ENCODE measurements around the gene LCP2. TPM values are rescaled to one million over a fixed set of nuclear protein-coding genes. Genes with fewer than 3 reads are reported as not detected.
"Not testable (repeated sequence)": the region's sequence is repeated elsewhere in the genome, so short reads cannot be mapped to it uniquely, and the experiment has no call there.

LCP2 gene
- total and polyA plus RNA-seq, 2 donors (not counting 1 experiment from before 2014, with no cell fraction given) = 11.7 to 13.9 TPM

GRCh38 chr5:170249355-170249754 is 48.2 kb downstream of the LCP2 start:
- Mint-ChIP-seq H3K9me3 (ENCODE audit: insufficient read depth) (no peaks in the 10 kb centered on the region), H3K4me1 (peaks cover 11% of the 10 kb centered on the region), H3K4me3 (no peak overlapping the region), H3K27me3 (peaks cover 4% of the 10 kb centered on the region), H3K27ac (no peak overlapping the region)
- H3K9me3 ChIP-seq (ENCODE audit: control extremely low read depth in 1 of 3, control insufficient read depth in 2 of 3, insufficient read depth in 1 of 3, low read length in 2 of 3) = no peaks in the 10 kb centered on the region
- no peak overlapping the region for H3K4me3 ChIP-seq (ENCODE audit: control extremely low read depth in 1 of 5, extremely low read depth in 1 of 5, insufficient read depth in 1 of 5, low read depth in 2 of 5, low read length in 4 of 5)
- ChIA-PET CTCF (no interaction called here), POLR2A (no interaction called here)
- H3K27me3 ChIP-seq (replicated peaks in 1 of 4; ENCODE audit: control extremely low read depth in 1 of 4, control insufficient read depth in 3 of 4, insufficient read depth in 4 of 4, low read length in 3 of 4) = no peaks in the 10 kb centered on the region
- H4K20me1 ChIP-seq (ENCODE audit: control insufficient read depth, insufficient read depth, low read length, poor library complexity, severe bottlenecking) = no peaks in the 10 kb centered on the region
- no peak for ATAC-seq (ENCODE audit: low read depth)
- peaks cover 5 to 6% of the 10 kb centered on the region in 2 experiments for H3K36me3 ChIP-seq (replicated peaks in 1 of 2; ENCODE audit: control extremely low read depth in 1 of 2, control insufficient read depth in 1 of 2, extremely low read depth in 1 of 2, insufficient read depth in 2 of 2, low read length in 1 of 2)
- TF ChIP-seq, protein P1, sequence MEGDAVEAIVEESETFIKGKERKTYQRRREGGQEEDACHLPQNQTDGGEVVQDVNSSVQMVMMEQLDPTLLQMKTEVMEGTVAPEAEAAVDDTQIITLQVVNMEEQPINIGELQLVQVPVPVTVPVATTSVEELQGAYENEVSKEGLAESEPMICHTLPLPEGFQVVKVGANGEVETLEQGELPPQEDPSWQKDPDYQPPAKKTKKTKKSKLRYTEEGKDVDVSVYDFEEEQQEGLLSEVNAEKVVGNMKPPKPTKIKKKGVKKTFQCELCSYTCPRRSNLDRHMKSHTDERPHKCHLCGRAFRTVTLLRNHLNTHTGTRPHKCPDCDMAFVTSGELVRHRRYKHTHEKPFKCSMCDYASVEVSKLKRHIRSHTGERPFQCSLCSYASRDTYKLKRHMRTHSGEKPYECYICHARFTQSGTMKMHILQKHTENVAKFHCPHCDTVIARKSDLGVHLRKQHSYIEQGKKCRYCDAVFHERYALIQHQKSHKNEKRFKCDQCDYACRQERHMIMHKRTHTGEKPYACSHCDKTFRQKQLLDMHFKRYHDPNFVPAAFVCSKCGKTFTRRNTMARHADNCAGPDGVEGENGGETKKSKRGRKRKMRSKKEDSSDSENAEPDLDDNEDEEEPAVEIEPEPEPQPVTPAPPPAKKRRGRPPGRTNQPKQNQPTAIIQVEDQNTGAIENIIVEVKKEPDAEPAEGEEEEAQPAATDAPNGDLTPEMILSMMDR (IDR thresholded peaks at IDR 0.05) = no peak
- no peak for TF ChIP-seq EZH2 (IDR thresholded peaks at IDR 0.05; ENCODE audit: borderline replicate concordance, insufficient read depth, low read depth, low read length, poor library complexity, severe bottlenecking)
- peaks cover 0 to 4% of the 10 kb centered on the region in 2 donors for H3K4me1 ChIP-seq (ENCODE audit: control insufficient read depth in 2 of 2, insufficient read depth in 2 of 2, low read length in 2 of 2)
- no CpG with 5 or more reads among the region's 4 CpGs for WGBS (ENCODE audit: insufficient coverage)
- H2AFZ ChIP-seq (ENCODE audit: insufficient read depth, low read depth, low read length, poor library complexity, severe bottlenecking) = no peak overlapping the region
- H3K79me2 ChIP-seq (ENCODE audit: control insufficient read depth, insufficient read depth, low read length) = no peaks in the 10 kb centered on the region
- no peak for DNase-seq
- no peak overlapping the region for H3K4me2 ChIP-seq (replicated peaks; ENCODE audit: low read depth, low read length, poor library complexity, severe bottlenecking)
- intact Hi-C loops (cut with micrococcal nuclease) = no loop called here
- H3K9ac ChIP-seq (ENCODE audit: low read length) = no peak overlapping the region
- H3K27ac ChIP-seq (ENCODE audit: low read length in 2 of 2) = no peak overlapping the region

GRCh38 chr5:170248931-170249227 is 48.7 kb downstream of the LCP2 start:
- H3K4me1 ChIP-seq (ENCODE audit: control insufficient read depth in 2 of 2, insufficient read depth in 2 of 2, low read length in 2 of 2); CTCF ChIA-PET; H3K36me3 ChIP-seq (replicated peaks in 1 of 2; ENCODE audit: control extremely low read depth in 1 of 2, control insufficient read depth in 1 of 2, extremely low read depth in 1 of 2, insufficient read depth in 2 of 2, low read length in 1 of 2); ATAC-seq (ENCODE audit: low read depth); H3K4me1 Mint-ChIP-seq; H3K27me3 Mint-ChIP-seq; DNase-seq; H3K27ac ChIP-seq (ENCODE audit: low read length in 2 of 2); H3K79me2 ChIP-seq (ENCODE audit: control insufficient read depth, insufficient read depth, low read length); H2AFZ ChIP-seq (ENCODE audit: insufficient read depth, low read depth, low read length, poor library complexity, severe bottlenecking); H3K27ac Mint-ChIP-seq; H3K27me3 ChIP-seq (replicated peaks in 1 of 4; ENCODE audit: control extremely low read depth in 1 of 4, control insufficient read depth in 3 of 4, insufficient read depth in 4 of 4, low read length in 3 of 4); H3K9me3 Mint-ChIP-seq (ENCODE audit: insufficient read depth); H4K20me1 ChIP-seq (ENCODE audit: control insufficient read depth, insufficient read depth, low read length, poor library complexity, severe bottlenecking); POLR2A ChIA-PET; H3K9me3 ChIP-seq (ENCODE audit: control extremely low read depth in 1 of 3, control insufficient read depth in 2 of 3, insufficient read depth in 1 of 3, low read length in 2 of 3); H3K4me2 ChIP-seq (replicated peaks; ENCODE audit: low read depth, low read length, poor library complexity, severe bottlenecking); intact Hi-C loops (cut with micrococcal nuclease); H3K9ac ChIP-seq (ENCODE audit: low read length); H3K4me3 ChIP-seq (ENCODE audit: control extremely low read depth in 1 of 5, extremely low read depth in 1 of 5, insufficient read depth in 1 of 5, low read depth in 2 of 5, low read length in 4 of 5); H3K4me3 Mint-ChIP-seq: not testable (repeated sequence)
- WGBS (ENCODE audit: insufficient coverage) = 95% methylated on average over 4 of the region's 4 CpGs

Data from B cell (primary cell).